GM23338 (cell line): ENCODE data around the gene PJA2. TPM values are rescaled to one million over a fixed set of nuclear protein-coding genes. Genes with fewer than 3 reads are reported as not detected.

Experiments
- ATAC-seq: fragments of 200-7000 bp; cut with Tn5 transposase; 3 replicates; pipeline ENCODE4 v1.9.1; 2020
- DNase-seq: peaks from one replicate; pipeline ENCODE4 v3.0.0-alpha.2; 2015; ENCODE audit warnings: low spot score
- H2AFZ ChIP-seq: fragments of 200-600 bp; sonication (generic); 2 replicates; pipeline ENCODE4 v1.8.0; 2016; ENCODE audit warnings: antibody characterized with exemption, mild to moderate bottlenecking, moderate library complexity
- H3F3A ChIP-seq: fragments of 200-600 bp; sonication (generic); replicated peaks from 2 replicates; pipeline ENCODE4 v1.8.0; 2017; ENCODE audit warnings: antibody characterized with exemption, mixed run types, low read depth
- H3K27ac ChIP-seq: fragments of 200-600 bp; sonication (generic); 2 replicates; pipeline ENCODE4 v1.6.1; 2016; ENCODE audit warnings: low read depth
- H3K27me3 ChIP-seq: fragments of 200-600 bp; sonication (generic); 2 replicates; pipeline ENCODE4 v1.8.0; 2016; ENCODE audit warnings: mild to moderate bottlenecking, mixed run types, moderate library complexity; ENCODE audit not compliant: insufficient read depth
- H3K36me3 ChIP-seq: fragments of 200-600 bp; sonication (generic); 2 replicates; pipeline ENCODE4 v1.8.0; 2016; ENCODE audit warnings: mild to moderate bottlenecking; ENCODE audit not compliant: insufficient read depth
- H3K4me1 ChIP-seq: fragments of 200-600 bp; sonication (generic); 2 replicates; pipeline ENCODE4 v1.8.0; 2016; ENCODE audit warnings: mild to moderate bottlenecking, moderate library complexity; ENCODE audit not compliant: insufficient read depth
- H3K4me2 ChIP-seq: fragments of 200-600 bp; sonication (generic); 2 replicates; pipeline ENCODE4 v1.7.1; 2017; ENCODE audit warnings: mixed run types
- H3K4me3 ChIP-seq: fragments of 200-600 bp; sonication (generic); 2 replicates; pipeline ENCODE4 v1.6.1; 2016; ENCODE audit warnings: mixed run types
- H3K79me2 ChIP-seq: fragments of 200-600 bp; sonication (generic); replicated peaks from 2 replicates; pipeline ENCODE4 v1.8.0; 2017; ENCODE audit warnings: mild to moderate bottlenecking; ENCODE audit not compliant: insufficient read depth
- H3K9me2 ChIP-seq: fragments of 200-600 bp; sonication (generic); 2 replicates; pipeline ENCODE4 v1.8.0; 2017; ENCODE audit not compliant: insufficient read depth
- H4K20me1 ChIP-seq: fragments of 200-600 bp; sonication (generic); replicated peaks from 2 replicates; pipeline ENCODE4 v1.8.0; 2017; ENCODE audit warnings: mild to moderate bottlenecking; ENCODE audit not compliant: insufficient read depth
- H3K27ac Mint-ChIP-seq: 2 replicates; pipeline ENCODE4 v1.8.0; 2020; ENCODE audit warnings: inconsistent platforms, mild to moderate bottlenecking, moderate library complexity, mixed read lengths
- H3K27me3 Mint-ChIP-seq: 3 replicates; pipeline ENCODE4 v1.8.0; 2022; ENCODE audit warnings: low read depth, mild to moderate bottlenecking, moderate library complexity, mixed read lengths, inconsistent platforms; ENCODE audit not compliant: insufficient read depth, poor library complexity
- H3K36me3 Mint-ChIP-seq: 3 replicates; pipeline ENCODE4 v1.8.0; 2021; ENCODE audit warnings: low read depth, mild to moderate bottlenecking, inconsistent platforms, moderate library complexity, mixed read lengths
- H3K4me1 Mint-ChIP-seq: 3 replicates; pipeline ENCODE4 v1.8.0; 2020; ENCODE audit warnings: mild to moderate bottlenecking, inconsistent platforms, mixed read lengths
- H3K4me3 Mint-ChIP-seq: 3 replicates; pipeline ENCODE4 v1.8.0; 2021; ENCODE audit warnings: moderate library complexity, mild to moderate bottlenecking, inconsistent platforms, mixed read lengths
- H3K9me3 Mint-ChIP-seq: 3 replicates; pipeline ENCODE4 v1.8.0; 2020; ENCODE audit warnings: moderate library complexity, mild to moderate bottlenecking, inconsistent platforms, mixed read lengths
- CREB1 ChIP-seq: fragments of 250-450 bp; sonication (Bioruptor Pico); IDR thresholded peaks from 2 replicates; pipeline ENCODE4 v1.5.0; 2020; ENCODE audit warnings: low read depth, mild to moderate bottlenecking, moderate library complexity
- EZH2 ChIP-seq: fragments of 200-600 bp; sonication (generic); IDR thresholded peaks from one replicate; pipeline ENCODE4 v1.8.0; 2017; ENCODE audit warnings: antibody characterized with exemption, mild to moderate bottlenecking, low read depth; ENCODE audit not compliant: unreplicated experiment
- EZH2phosphoT487 ChIP-seq: fragments of 200-600 bp; sonication (generic); IDR thresholded peaks from one replicate; pipeline ENCODE4 v1.8.1; 2018; ENCODE audit warnings: antibody characterized with exemption; ENCODE audit not compliant: unreplicated experiment
- JUNB ChIP-seq: IDR thresholded peaks from one replicate; pipeline ENCODE4 v1.6.1; 2016; ENCODE audit warnings: antibody characterized with exemption; ENCODE audit not compliant: unreplicated experiment
- NANOG ChIP-seq: IDR thresholded peaks from 2 replicates; pipeline ENCODE4 v1.6.1; 2016; ENCODE audit warnings: antibody characterized with exemption, borderline replicate concordance
- POLR2AphosphoS5 ChIP-seq: IDR thresholded peaks from 2 replicates; pipeline ENCODE4 v1.6.1; 2016; ENCODE audit warnings: antibody characterized with exemption, low read depth
- STAT1 ChIP-seq: IDR thresholded peaks from one replicate; pipeline ENCODE4 v1.6.1; 2016; ENCODE audit warnings: antibody characterized with exemption; ENCODE audit not compliant: unreplicated experiment
- ZNF331 ChIP-seq: fragments of 250-450 bp; sonication (Bioruptor Pico); IDR thresholded peaks from 2 replicates; pipeline ENCODE4 v1.5.0; 2020; ENCODE audit warnings: low read depth, mild to moderate bottlenecking, moderate library complexity
- polyA plus RNA-seq: library from polyadenylated mRNA; unstranded; fragments of >200 nt; fragmentation: Nextera tagmentation; extraction: Ambion mirVana; gene quantifications from 2 replicates; pipeline ENCODE4 v1.2.1, GENCODE V29; 2016
- total RNA-seq: library from RNA; depleted of rRNA; stranded (reverse); fragments of >200 nt; shearing (Covaris generic); gene quantifications from 2 replicates; pipeline ENCODE4 v1.2.3, GENCODE V29; 2014
- TF ChIP-seq, protein P1 (sequence below), 2 experiments: fragments of 200-600 bp in 1 of 2; sonication (generic) in 1 of 2; conservative IDR thresholded peaks; 2 replicates each; pipeline versions ENCODE4 v1.5.1 to v1.6.1; 2016 to 2017; ENCODE audit warnings: antibody characterized with exemption in 2 of 2, low read depth in 2 of 2, mild to moderate bottlenecking in 2 of 2, moderate library complexity in 1 of 2
- TF ChIP-seq, protein P2 (sequence below): IDR thresholded peaks from one replicate; pipeline ENCODE4 v1.6.1; 2018; ENCODE audit warnings: antibody characterized with exemption; ENCODE audit not compliant: unreplicated experiment

Gene PJA2
- total and polyA plus RNA-seq, 2 experiments from 2014 or later = 31.5 to 65.3 TPM

DNA sequence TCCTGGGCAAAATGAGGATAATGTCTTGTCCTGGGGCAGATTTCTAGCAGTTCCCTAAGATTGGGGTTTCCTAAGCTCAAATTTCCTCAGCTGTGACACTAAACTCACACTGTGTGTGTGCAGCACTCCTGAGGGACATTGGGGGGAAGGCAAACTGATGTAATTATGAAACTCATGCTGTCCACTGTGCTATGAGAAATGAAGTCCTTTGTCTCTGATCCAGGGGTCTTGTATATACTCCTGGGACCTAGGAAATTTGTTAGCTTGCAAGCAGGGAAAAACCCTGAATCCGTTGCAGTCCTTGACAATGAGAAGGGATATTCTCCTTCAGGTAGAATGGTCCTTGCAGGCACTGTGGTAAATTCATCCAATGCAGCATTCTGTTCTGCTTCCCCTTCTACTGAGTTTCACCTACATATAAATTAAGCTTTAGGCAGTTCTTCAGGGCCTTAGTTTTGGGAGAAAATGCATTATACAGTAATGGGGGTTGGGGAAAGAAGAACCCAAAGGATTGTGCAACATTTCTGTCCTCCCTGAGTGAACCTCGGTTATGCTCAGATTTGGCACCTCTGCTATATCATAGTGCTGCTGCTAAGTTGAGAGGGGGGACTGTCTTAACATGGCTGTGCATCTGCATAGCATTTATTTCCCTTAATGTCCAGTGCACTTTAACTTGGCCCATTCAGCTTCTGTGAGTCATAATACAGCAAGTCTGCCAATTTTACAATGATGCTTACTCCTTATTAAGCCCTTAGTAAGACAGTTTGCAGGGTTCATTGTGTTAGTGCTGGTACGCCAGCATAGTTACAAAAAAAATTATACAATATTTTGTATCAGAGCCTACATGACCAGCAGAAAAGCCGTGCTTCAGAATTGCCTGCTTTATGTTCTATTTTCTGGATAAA lies 80.2 kb downstream of the PJA2 start (continued):
- TF ChIP-seq, protein P1, sequence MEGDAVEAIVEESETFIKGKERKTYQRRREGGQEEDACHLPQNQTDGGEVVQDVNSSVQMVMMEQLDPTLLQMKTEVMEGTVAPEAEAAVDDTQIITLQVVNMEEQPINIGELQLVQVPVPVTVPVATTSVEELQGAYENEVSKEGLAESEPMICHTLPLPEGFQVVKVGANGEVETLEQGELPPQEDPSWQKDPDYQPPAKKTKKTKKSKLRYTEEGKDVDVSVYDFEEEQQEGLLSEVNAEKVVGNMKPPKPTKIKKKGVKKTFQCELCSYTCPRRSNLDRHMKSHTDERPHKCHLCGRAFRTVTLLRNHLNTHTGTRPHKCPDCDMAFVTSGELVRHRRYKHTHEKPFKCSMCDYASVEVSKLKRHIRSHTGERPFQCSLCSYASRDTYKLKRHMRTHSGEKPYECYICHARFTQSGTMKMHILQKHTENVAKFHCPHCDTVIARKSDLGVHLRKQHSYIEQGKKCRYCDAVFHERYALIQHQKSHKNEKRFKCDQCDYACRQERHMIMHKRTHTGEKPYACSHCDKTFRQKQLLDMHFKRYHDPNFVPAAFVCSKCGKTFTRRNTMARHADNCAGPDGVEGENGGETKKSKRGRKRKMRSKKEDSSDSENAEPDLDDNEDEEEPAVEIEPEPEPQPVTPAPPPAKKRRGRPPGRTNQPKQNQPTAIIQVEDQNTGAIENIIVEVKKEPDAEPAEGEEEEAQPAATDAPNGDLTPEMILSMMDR (conservative IDR thresholded peaks at IDR 0.05; ENCODE audit: low read depth in 2 of 2) = no peak
- TF ChIP-seq, protein P2, sequence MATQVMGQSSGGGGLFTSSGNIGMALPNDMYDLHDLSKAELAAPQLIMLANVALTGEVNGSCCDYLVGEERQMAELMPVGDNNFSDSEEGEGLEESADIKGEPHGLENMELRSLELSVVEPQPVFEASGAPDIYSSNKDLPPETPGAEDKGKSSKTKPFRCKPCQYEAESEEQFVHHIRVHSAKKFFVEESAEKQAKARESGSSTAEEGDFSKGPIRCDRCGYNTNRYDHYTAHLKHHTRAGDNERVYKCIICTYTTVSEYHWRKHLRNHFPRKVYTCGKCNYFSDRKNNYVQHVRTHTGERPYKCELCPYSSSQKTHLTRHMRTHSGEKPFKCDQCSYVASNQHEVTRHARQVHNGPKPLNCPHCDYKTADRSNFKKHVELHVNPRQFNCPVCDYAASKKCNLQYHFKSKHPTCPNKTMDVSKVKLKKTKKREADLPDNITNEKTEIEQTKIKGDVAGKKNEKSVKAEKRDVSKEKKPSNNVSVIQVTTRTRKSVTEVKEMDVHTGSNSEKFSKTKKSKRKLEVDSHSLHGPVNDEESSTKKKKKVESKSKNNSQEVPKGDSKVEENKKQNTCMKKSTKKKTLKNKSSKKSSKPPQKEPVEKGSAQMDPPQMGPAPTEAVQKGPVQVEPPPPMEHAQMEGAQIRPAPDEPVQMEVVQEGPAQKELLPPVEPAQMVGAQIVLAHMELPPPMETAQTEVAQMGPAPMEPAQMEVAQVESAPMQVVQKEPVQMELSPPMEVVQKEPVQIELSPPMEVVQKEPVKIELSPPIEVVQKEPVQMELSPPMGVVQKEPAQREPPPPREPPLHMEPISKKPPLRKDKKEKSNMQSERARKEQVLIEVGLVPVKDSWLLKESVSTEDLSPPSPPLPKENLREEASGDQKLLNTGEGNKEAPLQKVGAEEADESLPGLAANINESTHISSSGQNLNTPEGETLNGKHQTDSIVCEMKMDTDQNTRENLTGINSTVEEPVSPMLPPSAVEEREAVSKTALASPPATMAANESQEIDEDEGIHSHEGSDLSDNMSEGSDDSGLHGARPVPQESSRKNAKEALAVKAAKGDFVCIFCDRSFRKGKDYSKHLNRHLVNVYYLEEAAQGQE = no peak
- TF ChIP-seq CREB1 (CRISPR knock-in tag) (no peak), JUNB (no peak), EZH2 (no peak), NANOG (no peak), STAT1 (no peak), POLR2AphosphoS5 (no peak), ZNF331 (CRISPR knock-in tag) (no peak)

DNA sequence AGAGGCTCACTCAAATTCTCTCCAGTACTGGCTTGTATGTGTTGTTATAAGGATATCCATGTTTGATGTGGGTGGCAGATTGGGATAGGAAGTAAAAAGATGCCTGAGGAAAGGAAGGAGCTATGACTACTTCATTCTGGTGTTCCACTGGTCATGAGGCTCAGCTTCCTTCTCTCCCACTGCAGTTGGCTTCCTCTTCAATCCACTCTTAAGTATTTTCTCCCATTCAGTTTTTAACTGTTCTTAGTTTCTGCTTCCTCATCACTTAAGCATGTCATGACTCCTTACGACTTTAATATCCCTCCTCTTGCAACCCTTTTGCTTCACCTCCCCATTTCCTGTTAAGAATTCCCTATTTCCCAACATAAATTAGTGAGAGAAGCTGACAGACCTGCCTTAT lies 81.1 kb downstream of the PJA2 start:
- H3K9me2 ChIP-seq = no peaks in the 10 kb centered on the region
- H3K4me3 ChIP-seq = no peak overlapping the region
- H3K27me3 ChIP-seq = no peaks in the 10 kb centered on the region
- no peak overlapping the region for H2AFZ ChIP-seq
- no peaks in the 10 kb centered on the region for H3F3A ChIP-seq
- H3K4me2 ChIP-seq = no peak overlapping the region
- H3K4me1 Mint-ChIP-seq = peaks cover 6% of the 10 kb centered on the region; the same call in 2 of the 3 replicates
- no peak overlapping the region for H3K27ac ChIP-seq
- H3K36me3 ChIP-seq = no peaks in the 10 kb centered on the region
- no peaks in the 10 kb centered on the region for H3K79me2 ChIP-seq
- H3K4me1 ChIP-seq = no peaks in the 10 kb centered on the region
- H3K9me3 Mint-ChIP-seq = no peaks in the 10 kb centered on the region; the same call in 2 of the 3 replicates
- DNase-seq (no peak), ATAC-seq (no peak)
- H3K4me3 Mint-ChIP-seq = no peak overlapping the region
- no peak for TF ChIP-seq EZH2phosphoT487
- TF ChIP-seq, protein P2 = no peak
- H3K27me3 Mint-ChIP-seq = no peaks in the 10 kb centered on the region
- H3K27ac Mint-ChIP-seq = no peak overlapping the region
- H4K20me1 ChIP-seq = no peaks in the 10 kb centered on the region
- H3K36me3 Mint-ChIP-seq = no peaks in the 10 kb centered on the region
